ENCODE measurements around the gene ASB5. TPM values are rescaled to one million over a fixed set of nuclear protein-coding genes. Genes with fewer than 3 reads are reported as not detected.
A peak's percentile ranks its signal among the peaks of the same experiment; 100 is the strongest.
"Not testable (repeated sequence)": the region's sequence is repeated elsewhere in the genome, so short reads cannot be mapped to it uniquely, and the experiment has no call there.

ASB5 gene
- total RNA-seq, 1 donor from 2014 or later: not detected

- DNase-seq: no peak
These were observed 51.5 kb downstream of the ASB5 start for GRCh38 chr4:176217510-176217909.

GRCh38 chr4:176212351-176212750 is 56.7 kb downstream of the ASB5 start:
- DNase-seq: not testable (repeated sequence)

- no peak for DNase-seq
These were observed 58.3 kb downstream of the ASB5 start for GRCh38 chr4:176210579-176211296.

- no peak for DNase-seq
These were observed 58.9 kb downstream of the ASB5 start for GRCh38 chr4:176210101-176210500.

GRCh38 chr4:176209535-176209934 is 59.5 kb downstream of the ASB5 start:
- no peak for DNase-seq

GRCh38 chr4:176207839-176208238 is 61.2 kb downstream of the ASB5 start:
- no peak for DNase-seq

GRCh38 chr4:176205299-176205698 is 63.7 kb downstream of the ASB5 start:
- no peak for DNase-seq

- DNase-seq: no peak
These were observed 70.6 kb downstream of the ASB5 start for GRCh38 chr4:176198316-176198903.

- DNase-seq: peak; percentile 94
These were observed 73.6 kb downstream of the ASB5 start, which contains the start of gene SPATA4 for GRCh38 chr4:176195184-176195978. Gene SPATA4 (minus strand): TSS chr4:176195585. CDS start chr4:176195562, 23 bp downstream.

GRCh38 chr4:176193938-176194337 is 75.1 kb downstream of the ASB5 start:
- DNase-seq: peak; percentile 20

GRCh38 chr4:176193126-176193525 is 75.9 kb downstream of the ASB5 start:
- DNase-seq: peak; percentile 47

GRCh38 chr4:176191974-176192373 is 77.0 kb downstream of the ASB5 start:
- DNase-seq: peak; percentile 19

GRCh38 chr4:176189891-176190795 is 78.9 kb downstream of the ASB5 start:
- DNase-seq: no peak

- DNase-seq: no peak
These were observed 80.4 kb downstream of the ASB5 start for GRCh38 chr4:176188654-176189053.

GRCh38 chr4:176187624-176188023 is 81.4 kb downstream of the ASB5 start:
- DNase-seq: no peak

GRCh38 chr4:176186671-176187395 is 82.2 kb downstream of the ASB5 start:
- DNase-seq: no peak

- no peak for DNase-seq
These were observed 83.0 kb downstream of the ASB5 start for GRCh38 chr4:176186067-176186466.

- no peak for DNase-seq
These were observed 84.0 kb downstream of the ASB5 start for GRCh38 chr4:176185051-176185450.

Measured in dermis blood vessel endothelial cell (primary cell).